GM19025 (cell line): Measurements from ENCODE around the gene MYH6.

ENCODE experiments used
- ATAC-seq: cut with Tn5 transposase; IDR thresholded peaks from one replicate; pipeline ENCODE4 v1.9.1; 2021; ENCODE audit warnings: mild to moderate bottlenecking, low read depth, moderate library complexity; ENCODE audit not compliant: unreplicated experiment

The MYH6 gene

GRCh38 chr14:23345987-23346692 lies 61.9 kb downstream of the MYH6 start:
- ATAC-seq, result no peak

- ATAC-seq, result no peak
These were observed 63.6 kb downstream of the MYH6 start for GRCh38 chr14:23344481-23344880.

- no peak for ATAC-seq
These were observed 68.4 kb downstream of the MYH6 start for GRCh38 chr14:23339506-23340268.

GRCh38 chr14:23335623-23336022 lies 72.5 kb downstream of the MYH6 start:
- no peak for ATAC-seq
